IPS-11a (cell line): ENCODE data around the gene ZNF394.
"Not testable (repeated sequence)": the region's sequence is repeated elsewhere in the genome, so short reads cannot be mapped to it uniquely, and the experiment has no call there.

Experiments used
- H3K4me3 ChIP-seq: one replicate; pipeline ENCODE4 v1.5.1; 2013; ENCODE audit warnings: low read depth, low read length, control low read depth

The ZNF394 gene

DNA sequence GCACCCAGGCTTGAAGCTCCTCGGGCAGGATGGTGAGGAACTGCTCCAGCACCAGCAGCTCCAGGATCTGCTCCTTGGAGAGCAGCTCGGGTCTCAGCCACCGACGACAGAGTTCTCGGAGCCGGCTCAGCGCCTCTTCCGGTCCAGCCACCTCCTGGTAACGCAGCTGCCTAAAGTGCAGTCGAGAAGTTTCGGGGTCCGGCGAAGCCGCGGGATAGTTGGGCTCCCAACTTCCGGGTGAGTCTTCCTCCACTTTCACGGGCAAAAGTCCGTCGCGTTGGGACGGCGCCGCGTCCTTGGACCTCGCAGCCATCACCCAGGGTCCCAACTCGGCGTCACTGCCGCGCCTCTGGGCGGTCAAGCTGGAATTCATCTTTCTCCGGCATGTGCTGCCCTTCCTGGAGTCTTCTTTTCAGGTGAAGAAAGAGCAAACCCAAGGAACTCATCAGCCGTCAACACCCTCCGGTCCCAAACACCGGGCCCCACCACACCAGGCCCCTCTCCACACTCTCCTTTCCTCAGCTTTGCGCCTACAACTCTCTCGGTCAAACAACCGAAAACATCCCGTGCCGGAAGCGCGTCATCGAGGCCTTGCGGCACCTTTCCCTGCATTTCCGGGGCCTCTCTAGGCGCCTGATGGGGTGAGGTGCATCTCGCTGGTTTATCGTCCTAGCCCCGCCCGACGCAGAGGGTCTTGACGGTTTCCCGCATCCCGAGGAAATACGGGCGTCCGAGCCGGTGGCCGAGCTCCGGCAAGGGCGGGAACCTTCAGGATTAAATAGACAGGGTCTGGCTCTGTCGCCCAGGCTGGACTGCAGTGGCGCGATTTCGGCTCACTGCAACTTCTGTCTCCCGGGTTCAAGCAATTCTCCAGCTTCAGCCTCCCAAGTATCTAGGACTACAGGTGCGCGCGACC lies at the start of gene ZNF394:
Gene ZNF394, minus strand, starts transcription at position 561 of the 916 bp plus-strand sequence. Its CDS starts 188 bp downstream, at position 373.
- H3K4me3 ChIP-seq, result peak within 1 kb of the TSS; percentile 94

DNA sequence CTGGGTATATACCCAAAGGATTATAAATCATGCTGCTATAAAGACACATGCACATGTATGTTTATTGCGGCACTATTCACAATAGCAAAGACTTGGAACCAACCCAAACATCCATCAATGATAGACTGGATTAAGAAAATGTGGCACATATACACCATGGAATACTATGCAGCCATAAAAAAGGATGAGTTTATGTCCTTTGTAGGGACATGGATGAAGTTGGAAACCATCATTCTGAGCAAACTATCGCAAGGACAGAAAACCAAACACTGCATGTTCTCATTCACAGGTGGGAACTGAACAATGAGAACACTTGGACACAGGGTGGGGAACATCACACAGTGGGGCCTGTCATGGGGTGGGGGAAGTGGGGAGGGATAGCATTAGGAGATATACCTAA lies 49.5 kb upstream of the ZNF394 start:
- not testable (repeated sequence) for H3K4me3 ChIP-seq

DNA sequence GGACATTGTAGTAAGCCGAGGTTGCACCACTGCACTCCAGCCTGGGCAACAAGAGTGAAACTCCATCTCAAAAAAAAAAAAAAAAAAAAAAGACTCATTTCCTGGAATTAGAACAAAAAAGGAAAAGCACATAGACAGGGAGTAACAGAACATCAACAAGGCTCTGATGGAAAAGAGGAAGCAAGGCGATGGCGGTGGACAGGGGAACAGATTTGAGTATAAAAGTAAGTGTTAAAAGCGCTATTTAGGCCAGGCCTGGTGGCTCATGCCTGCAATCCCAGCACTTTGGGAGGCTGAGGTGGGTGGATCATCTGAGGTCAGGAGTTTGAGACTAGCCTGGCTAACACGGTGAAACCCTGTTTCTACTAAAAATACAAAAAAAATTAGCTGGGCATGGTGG lies 45.2 kb upstream of the ZNF394 start:
- not testable (repeated sequence) for H3K4me3 ChIP-seq

DNA sequence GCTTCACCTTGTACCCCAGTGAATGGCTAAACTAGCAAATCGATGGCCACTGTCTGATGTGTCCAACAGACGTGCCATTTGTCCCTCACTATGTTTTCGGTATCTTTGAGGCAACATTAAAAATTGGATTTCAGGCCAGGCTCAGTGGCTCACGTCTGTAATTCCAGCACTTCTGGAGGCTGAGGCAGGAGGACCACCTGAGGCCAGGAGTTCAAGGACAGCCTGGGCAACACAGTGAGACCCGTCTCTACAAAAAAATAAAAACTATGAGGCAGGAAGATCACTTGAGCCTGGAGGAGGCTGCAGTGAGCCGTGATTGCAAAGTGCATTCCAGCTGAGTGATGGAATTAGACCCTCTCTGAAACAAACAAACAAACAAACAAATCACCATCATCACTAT lies 43.8 kb upstream of the ZNF394 start:
- no peak overlapping the region for H3K4me3 ChIP-seq

DNA sequence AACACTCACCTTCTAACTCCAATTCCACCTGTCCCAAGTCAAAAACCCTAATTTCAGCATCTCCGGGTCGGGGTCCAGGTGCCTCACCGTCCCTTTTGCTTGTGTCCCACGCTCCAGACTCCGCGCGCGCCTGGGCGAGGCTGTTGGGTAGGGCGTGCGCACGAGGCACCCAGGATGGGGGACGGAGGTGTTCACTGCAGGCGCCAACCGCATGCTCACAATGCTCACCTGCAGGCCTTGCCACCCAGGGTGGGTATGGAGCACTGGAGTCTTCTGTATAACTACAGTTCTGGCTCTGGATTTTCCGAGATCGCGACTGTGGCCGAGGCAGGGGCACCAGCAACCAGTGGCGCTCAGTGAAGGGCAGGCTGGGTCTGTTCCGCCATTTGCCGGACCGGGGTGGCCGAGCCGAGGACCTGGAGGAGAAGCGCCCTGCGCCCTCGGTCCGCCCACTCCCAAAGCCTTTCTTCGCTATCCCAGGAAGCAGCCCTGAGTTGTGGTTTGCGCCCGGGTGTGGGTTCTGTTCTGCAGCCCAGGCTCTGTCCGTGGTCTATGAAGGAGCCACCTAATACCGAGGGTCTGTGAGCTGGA lies 43.1 kb upstream of the ZNF394 start:
- H3K4me3 ChIP-seq, result no peak overlapping the region

DNA sequence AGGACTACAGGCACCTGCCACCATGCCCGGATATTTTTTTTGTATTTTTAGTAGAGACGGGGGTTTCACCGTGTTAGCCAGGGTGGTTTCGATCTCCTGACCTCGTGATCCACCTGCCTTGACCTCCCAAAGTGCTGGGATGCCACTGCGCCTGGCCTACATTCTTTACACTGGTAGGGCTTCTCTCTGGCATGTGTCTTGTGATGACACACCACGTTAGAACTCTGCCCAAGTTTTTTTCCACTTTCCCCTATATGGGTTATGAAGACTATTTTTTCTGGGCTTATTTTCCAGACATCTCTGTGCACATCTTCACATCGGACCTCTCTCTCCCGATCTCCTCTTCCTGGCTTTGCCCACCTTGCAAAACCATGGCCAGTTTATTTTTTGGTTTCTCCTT lies 41.1 kb upstream of the ZNF394 start:
- H3K4me3 ChIP-seq, result no peak overlapping the region

DNA sequence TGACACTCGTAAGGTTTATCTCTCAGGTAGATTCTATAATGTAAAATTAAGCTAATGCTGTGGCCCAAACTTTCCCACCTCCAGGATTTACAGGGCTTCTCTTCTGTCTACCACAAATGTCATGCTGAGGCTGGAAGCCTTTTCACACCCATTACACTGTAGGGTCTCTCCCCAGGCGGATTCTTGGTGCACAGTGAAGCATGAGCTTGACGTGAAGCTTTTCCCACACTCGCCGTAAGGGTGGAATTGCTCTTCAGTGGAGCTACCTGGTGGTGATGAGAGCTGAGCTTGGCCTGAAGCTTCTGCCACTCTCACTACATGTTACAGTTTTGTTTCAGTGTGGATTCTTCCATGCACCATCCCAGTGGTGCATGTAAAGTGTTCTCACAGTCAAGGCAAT lies 40.5 kb upstream of the ZNF394 start:
- H3K4me3 ChIP-seq, result no peak overlapping the region

DNA sequence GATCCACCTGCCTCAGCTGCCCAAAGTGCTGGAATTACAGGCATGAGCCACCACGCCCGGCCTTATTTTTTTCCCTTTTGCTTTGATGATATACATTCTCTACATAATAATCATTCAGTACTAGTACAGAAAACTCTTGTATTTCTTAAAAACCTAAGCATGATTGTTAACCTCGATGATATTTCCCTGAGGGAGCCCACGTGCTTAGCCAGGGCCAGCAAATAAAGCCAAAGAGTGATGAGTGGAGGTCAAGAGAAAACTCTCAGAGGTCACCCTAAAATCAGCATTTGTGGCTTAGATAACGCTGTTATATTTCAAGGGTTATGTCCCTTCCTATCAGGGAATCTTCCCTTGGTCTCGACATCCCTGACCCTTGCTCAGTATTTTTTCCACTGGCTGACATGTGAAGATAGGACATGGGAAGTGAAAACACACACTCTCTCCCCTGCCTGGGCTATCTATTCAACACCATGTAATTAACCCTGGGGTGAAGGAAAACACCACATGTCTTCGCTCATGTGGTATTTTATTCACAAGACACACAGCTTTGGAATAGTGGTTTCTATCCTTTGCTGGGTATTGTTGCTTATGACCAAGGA lies 39.2 kb upstream of the ZNF394 start:
- no peak overlapping the region for H3K4me3 ChIP-seq

DNA sequence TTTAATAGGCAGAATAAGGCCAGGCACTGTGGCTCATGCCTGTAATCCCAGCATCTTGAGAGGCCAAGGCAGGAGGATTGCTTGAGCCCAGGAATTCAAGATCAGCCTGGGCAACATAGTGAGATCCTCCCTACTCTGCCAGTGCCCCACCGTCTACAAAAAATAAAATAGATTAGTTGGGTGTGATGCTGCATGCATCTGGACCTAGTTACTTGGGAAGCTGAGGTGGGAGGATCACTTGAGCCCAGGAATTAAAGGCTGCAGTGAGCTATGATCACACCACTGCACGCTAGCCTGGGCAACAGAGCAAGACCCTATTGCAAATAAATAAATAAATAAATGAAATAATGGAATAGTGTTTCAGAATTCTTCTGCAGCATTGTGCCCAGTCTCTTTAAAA lies 35.6 kb upstream of the ZNF394 start:
- no peak overlapping the region for H3K4me3 ChIP-seq

DNA sequence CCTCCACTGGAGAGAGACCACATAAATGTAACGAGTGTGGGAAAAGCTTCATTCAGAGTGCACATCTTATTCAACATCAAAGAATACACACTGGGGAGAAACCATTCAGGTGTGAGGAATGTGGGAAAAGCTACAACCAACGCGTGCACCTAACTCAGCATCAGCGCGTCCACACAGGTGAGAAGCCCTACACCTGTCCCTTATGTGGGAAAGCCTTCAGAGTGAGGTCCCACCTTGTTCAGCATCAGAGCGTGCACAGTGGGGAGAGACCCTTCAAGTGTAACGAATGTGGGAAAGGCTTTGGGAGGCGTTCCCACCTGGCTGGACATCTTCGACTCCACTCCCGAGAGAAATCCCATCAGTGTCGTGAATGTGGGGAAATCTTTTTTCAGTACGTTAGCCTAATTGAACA lies 31.3 kb upstream of the ZNF394 start:
- H3K4me3 ChIP-seq, result no peak overlapping the region

DNA sequence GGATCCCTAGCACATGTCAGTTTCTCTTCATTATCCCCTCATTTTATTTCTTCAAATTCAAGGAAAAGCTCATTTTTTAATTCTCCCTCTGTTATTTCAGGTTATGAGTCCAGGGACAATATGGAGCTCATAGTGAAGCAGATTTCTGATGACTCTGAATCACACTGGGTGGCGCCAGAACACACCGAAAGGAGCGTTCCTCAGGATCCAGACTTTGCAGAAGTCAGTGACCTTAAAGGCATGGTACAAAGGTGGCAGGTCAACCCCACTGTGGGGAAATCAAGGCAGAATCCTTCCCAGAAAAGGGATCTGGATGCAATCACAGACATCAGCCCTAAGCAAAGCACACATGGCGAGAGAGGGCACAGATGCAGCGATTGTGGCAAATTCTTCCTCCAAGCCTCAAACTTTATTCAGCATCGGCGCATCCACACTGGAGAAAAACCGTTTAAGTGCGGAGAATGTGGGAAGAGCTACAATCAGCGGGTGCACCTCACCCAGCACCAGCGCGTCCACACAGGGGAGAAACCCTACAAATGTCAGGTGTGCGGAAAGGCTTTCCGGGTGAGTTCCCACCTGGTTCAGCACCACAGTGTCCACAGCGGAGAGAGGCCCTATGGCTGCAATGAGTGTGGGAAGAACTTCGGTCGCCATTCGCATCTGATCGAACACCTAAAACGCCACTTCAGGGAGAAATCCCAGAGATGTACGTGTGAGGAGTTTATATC lies 25.8 kb upstream of the ZNF394 start:
- no peak overlapping the region for H3K4me3 ChIP-seq

DNA sequence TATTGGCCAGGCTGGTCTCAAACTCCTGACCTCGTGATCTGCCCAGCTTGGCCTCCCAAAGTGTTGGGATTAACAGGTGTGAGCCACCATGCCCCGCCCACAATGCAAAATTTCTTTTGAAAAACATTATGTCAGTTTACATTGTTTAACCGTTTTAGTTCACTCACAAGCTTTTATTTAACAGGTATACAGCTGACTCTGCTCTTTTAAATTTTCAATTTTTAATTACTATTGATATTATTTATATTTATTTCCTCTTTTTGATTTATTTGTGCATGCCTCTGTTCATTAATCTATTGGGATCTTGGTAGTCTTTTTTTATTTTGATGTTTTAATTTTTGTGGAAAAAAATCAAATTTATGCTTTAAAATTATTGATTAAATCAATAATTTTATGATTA lies 21.3 kb upstream of the ZNF394 start:
- no peak overlapping the region for H3K4me3 ChIP-seq

DNA sequence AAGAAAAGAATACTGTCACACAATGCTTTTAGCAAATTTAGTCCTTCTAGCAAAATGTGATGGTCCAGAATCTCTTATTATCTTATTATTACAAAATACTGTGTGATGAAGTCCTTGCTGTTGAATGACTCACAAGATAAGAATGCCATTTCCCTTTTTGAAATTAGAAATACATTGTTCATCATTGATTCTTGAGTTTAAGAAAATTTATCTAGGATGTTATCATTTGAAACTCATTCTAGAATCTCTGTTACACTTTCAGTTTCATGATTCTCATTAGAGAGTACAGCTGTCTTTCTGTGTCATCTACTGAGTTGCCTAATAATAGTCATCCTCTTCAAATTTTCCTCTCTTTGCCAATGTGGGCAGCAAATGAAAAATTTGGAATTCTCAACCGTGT lies 14.0 kb upstream of the ZNF394 start:
- no peak overlapping the region for H3K4me3 ChIP-seq

DNA sequence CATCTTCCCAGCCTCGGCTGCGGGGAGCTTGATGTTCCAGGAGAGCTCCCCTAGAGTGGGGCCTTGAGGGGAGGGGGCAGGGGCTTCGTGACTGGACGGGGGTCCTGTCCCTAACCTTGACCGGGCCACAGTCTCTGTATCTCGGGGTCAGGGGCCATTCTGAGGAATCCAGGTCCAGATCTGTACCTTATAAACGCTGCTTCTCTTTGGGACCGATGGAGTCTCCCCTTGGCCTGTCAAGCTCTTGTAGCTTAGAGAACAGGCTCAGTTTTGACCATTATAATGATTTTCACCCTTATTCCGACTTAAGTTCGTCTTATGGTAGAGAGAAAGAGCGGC lies 5.2 kb upstream of the ZNF394 start:
- peak overlapping the region; percentile 88 for H3K4me3 ChIP-seq

DNA sequence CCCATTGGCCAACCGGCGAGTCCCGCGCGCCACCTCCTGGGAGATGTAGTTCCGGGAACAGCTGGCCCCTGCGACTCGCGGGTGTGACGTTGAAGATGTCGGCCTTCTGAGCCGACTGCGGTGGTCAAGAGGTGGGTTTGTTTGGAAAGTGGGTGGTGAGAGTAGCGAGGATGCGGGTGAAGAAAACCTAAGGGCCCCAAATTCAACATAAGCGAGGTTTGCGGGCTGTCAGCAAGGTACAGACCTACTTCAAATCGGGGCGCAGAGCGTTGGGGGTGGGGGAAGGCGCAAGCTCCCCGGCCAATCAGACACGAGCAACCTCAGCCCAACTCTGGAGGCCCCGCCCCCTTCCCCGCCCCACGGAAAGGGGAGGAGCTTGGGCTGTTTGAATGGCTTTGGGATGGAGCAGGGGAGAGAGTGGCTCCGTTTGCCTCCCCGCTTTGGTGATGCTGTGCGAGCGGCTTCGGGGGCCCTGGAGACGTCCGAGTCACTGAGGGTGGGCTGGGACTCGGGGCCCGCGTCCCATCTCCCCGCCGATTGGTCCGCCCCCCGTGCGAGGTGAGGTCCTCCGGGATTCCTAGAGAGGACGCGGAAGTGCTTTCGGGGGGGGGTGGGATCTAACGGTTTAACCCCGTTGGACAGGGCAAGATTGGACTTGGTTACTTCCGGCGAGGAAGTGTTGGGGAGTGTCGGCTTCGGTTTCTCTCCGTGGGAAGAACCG lies 4.7 kb upstream of the ZNF394 start, which contains the start of gene ZKSCAN5:
Gene ZKSCAN5, plus strand, starts transcription at position 60 of the 721 bp plus-strand sequence. CDS start 1,383 bp downstream, outside the sequence.
- peak within 1 kb of the TSS; percentile 88 for H3K4me3 ChIP-seq

DNA sequence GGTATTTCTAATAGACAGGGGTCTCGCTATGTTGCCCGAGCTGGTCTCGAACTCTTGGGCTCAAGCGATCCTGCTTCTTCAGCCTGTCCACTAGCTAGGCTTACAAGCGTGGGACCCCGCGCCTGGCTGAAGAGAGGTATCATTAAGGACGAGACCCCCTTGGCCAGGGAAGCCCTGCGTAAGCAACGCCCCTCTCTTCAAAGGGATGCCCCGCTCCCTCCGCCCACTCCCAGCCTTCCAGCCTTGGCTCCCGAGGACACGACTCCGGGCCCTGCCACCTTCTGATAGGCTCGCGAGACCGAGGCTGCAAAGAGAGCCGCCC lies 4.2 kb upstream of the ZNF394 start:
- peak overlapping the region; percentile 88 for H3K4me3 ChIP-seq

DNA sequence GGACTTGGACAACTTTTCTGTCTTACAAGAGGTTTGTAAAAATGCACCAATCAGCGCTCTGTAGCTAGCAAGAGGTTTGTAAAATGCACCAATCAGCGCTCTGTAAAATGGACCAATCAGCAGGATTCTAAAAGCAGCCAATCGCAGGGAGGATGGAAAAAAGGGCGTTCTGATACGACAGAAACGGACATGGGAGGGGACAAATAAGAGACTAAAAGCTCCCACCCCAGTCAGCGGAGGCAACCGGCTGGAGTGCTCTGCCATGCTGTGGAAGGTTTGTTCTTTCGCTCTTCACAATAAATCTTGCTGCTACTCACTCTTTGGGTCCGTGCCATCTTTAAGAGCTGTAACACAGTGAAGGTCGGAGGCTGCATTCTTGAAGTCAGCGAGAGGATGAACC lies 1.2 kb upstream of the ZNF394 start:
- H3K4me3 ChIP-seq, result not testable (repeated sequence)

DNA sequence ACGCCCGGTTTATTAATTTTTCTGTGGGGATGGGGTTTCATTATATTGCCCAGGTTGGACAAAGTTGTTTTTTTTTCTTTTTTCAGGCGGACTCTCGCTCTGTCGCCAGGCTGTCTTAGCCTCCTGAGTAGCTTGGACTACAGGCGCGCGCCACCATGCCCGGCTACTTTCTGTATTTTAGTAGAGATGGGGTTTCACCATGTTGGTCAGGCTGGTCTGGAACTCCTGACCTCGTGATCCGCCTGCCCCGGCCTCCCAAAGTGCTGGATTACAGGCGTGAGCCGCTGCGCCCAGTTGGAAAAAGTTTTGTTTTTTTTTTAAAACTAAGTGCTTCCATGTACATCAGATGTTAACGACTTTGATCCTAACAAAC lies 542 bp upstream of the ZNF394 start:
- H3K4me3 ChIP-seq, result peak overlapping the region; percentile 94

DNA sequence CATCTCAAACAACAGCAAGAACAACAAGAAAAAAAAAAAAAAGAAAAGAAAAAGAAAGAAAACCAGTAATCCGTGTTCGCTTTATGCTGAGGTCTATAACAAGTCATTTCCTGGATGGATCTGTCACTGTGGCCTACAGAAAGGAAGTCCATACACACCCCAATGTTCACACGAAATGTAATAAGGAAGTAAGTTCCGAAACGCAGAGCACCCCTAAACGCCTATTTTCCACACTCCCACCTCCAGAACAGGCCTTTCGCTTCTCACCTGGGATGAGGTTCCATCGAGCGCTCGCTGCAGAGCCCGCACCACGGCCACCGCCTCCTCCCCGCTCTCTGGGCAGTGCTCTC lies 735 bp downstream of the ZNF394 start:
- peak overlapping the region; percentile 94 for H3K4me3 ChIP-seq

DNA sequence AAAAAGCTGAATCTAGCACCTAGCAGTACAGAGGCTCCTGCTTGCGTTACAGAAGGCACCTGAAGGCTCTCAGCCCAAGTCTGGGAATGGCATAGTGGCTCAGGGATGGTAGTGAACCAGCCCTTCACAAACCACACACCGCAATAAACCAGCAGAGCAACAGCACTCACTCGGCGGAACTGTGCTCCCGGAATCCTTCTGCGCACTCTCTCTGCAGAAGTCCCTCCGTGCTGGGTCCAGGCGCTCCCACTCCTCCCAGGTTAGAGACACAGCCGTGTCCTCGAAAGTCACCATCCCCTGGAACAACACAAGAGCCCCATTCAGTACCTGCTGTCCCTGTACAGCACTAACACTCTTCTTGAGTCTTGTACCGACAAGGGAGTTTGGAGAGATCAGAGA lies 1.5 kb downstream of the ZNF394 start:
- peak overlapping the region; percentile 24 for H3K4me3 ChIP-seq
